ENCODE measurements around the gene OR4D10.
"Not testable (repeated sequence)": the region's sequence is repeated elsewhere in the genome, so short reads cannot be mapped to it uniquely, and the experiment has no call there.

Gene OR4D10

GRCh38 chr11:59473015-59473414 lies at the start of gene OR4D10:
Gene OR4D10 (plus strand): TSS chr11:59473315. CDS start chr11:59477430, 4,115 bp downstream.
- no peak for DNase-seq (ENCODE audit: low spot score)

GRCh38 chr11:59423835-59424234 lies 49.3 kb upstream of the OR4D10 start:
- no peak for DNase-seq (ENCODE audit: low spot score)

GRCh38 chr11:59425131-59425530 lies 48.0 kb upstream of the OR4D10 start:
- DNase-seq (ENCODE audit: low spot score): no peak

- no peak for DNase-seq (ENCODE audit: low spot score)
These were observed 46.6 kb upstream of the OR4D10 start, which contains the start of gene OR5A2 for GRCh38 chr11:59426361-59427067. Gene OR5A2 (minus strand): TSS chr11:59426413. CDS start chr11:59422953, 3,460 bp downstream.

- DNase-seq (ENCODE audit: low spot score): no peak
These were observed 46.1 kb upstream of the OR4D10 start for GRCh38 chr11:59427068-59427382.

- peak; percentile 53 for DNase-seq (ENCODE audit: low spot score)
These were observed 43.1 kb upstream of the OR4D10 start for GRCh38 chr11:59429924-59430516.

GRCh38 chr11:59436169-59436568 lies 36.9 kb upstream of the OR4D10 start, which contains the start of gene OR5A1:
Gene OR5A1 (plus strand): TSS chr11:59436469. CDS start chr11:59443169, 6,700 bp downstream.
- no peak for DNase-seq (ENCODE audit: low spot score)

GRCh38 chr11:59437770-59438169 lies 35.3 kb upstream of the OR4D10 start:
- DNase-seq (ENCODE audit: low spot score): no peak

GRCh38 chr11:59445624-59446023 lies 27.5 kb upstream of the OR4D10 start:
- DNase-seq (ENCODE audit: low spot score): not testable (repeated sequence)

GRCh38 chr11:59448484-59448883 lies 24.6 kb upstream of the OR4D10 start:
- no peak for DNase-seq (ENCODE audit: low spot score)

- no peak for DNase-seq (ENCODE audit: low spot score)
These were observed 16.5 kb upstream of the OR4D10 start, which contains the start of gene OR4D6 for GRCh38 chr11:59456661-59457060. Gene OR4D6 (plus strand): TSS chr11:59456961. CDS start chr11:59456961, 0 bp downstream.

GRCh38 chr11:59459916-59460315 lies 13.2 kb upstream of the OR4D10 start:
- DNase-seq (ENCODE audit: low spot score): no peak

GRCh38 chr11:59463190-59463641 lies 9.9 kb upstream of the OR4D10 start:
- DNase-seq (ENCODE audit: low spot score): no peak

- DNase-seq (ENCODE audit: low spot score): no peak
These were observed 2.1 kb downstream of the OR4D10 start for GRCh38 chr11:59475176-59475575.

GRCh38 chr11:59479906-59480305 lies 6.8 kb downstream of the OR4D10 start:
- DNase-seq (ENCODE audit: low spot score): no peak

GRCh38 chr11:59480359-59480758 lies 7.2 kb downstream of the OR4D10 start:
- no peak for DNase-seq (ENCODE audit: low spot score)

GRCh38 chr11:59501931-59502330 lies 28.8 kb downstream of the OR4D10 start:
- no peak for DNase-seq (ENCODE audit: low spot score)

- no peak for DNase-seq (ENCODE audit: low spot score)
These were observed 30.2 kb downstream of the OR4D10 start, which contains the start of gene OR4D11 for GRCh38 chr11:59503276-59503675. Gene OR4D11 (plus strand): TSS chr11:59503576. CDS start chr11:59503576, 0 bp downstream.

- no peak for DNase-seq (ENCODE audit: low spot score)
These were observed 38.0 kb downstream of the OR4D10 start, which contains the start of gene OR4D9 for GRCh38 chr11:59510941-59511589. Gene OR4D9 (plus strand): TSS chr11:59511539. CDS start chr11:59514913, 3,374 bp downstream.

GRCh38 chr11:59511675-59512074 lies 38.6 kb downstream of the OR4D10 start:
- no peak for DNase-seq (ENCODE audit: low spot score)

- DNase-seq (ENCODE audit: low spot score): not testable (repeated sequence)
These were observed 47.0 kb downstream of the OR4D10 start for GRCh38 chr11:59520139-59520538.

- no peak for DNase-seq (ENCODE audit: low spot score)
These were observed 47.6 kb downstream of the OR4D10 start for GRCh38 chr11:59520741-59521140.

GRCh38 chr11:59523541-59523940 lies 50.4 kb downstream of the OR4D10 start:
- DNase-seq (ENCODE audit: low spot score): no peak

Data from kidney tubule cell (primary cell).